Panc1 (cell line): ENCODE measurements around the gene SERPINA4. TPM values are rescaled to one million over a fixed set of nuclear protein-coding genes. Genes with fewer than 3 reads are reported as not detected.

Source experiments
- ATAC-seq: fragments of 200-7000 bp; cut with Tn5 transposase; 2 replicates; pipeline ENCODE4 v1.9.1; 2020; ENCODE audit warnings: mild to moderate bottlenecking, moderate library complexity
- BruUV-seq: library from RNA; stranded (reverse); fragments of 400-500 nt; replicated peaks from 2 replicates; lab custom pipeline; 2021; lab: Mats Ljungman, UMichigan
- CTCF ChIA-PET: fragments of 300-600 bp; sonication (Branson Sonifier 250); formaldehyde crosslinking; loops from one replicate; lab custom pipeline; 2022; ENCODE audit warnings: antibody characterized with exemption; lab: Charles Lee
- POLR2A ChIA-PET: fragments of 300-600 bp; sonication (Branson Sonifier 250); formaldehyde crosslinking; loops from one replicate; lab custom pipeline; 2022; ENCODE audit warnings: antibody characterized with exemption; lab: Charles Lee
- DNase-seq: peaks from one replicate; pipeline ENCODE4 v3.0.0-alpha.2; 2010; ENCODE audit warnings: low read depth, low spot score
- H3K27ac ChIP-seq: 2 replicates; pipeline ENCODE4 v1.5.1; 2011; ENCODE audit warnings: mild to moderate bottlenecking, low read length, inconsistent platforms
- H3K27me3 ChIP-seq: fragments of 200-500 bp; sonication (Bioruptor generic); 2 replicates; pipeline ENCODE4 v1.6.0; 2014; ENCODE audit warnings: low read length, inconsistent platforms; ENCODE audit not compliant: control insufficient read depth, insufficient read depth
- H3K36me3 ChIP-seq: fragments of 200-500 bp; sonication (Bioruptor generic); 2 replicates; pipeline ENCODE4 v1.5.1; 2014; ENCODE audit warnings: inconsistent platforms, mild to moderate bottlenecking, low read length, moderate library complexity; ENCODE audit not compliant: control insufficient read depth, insufficient read depth
- H3K4me1 ChIP-seq: 2 replicates; pipeline ENCODE4 v1.5.1; 2011; ENCODE audit warnings: inconsistent platforms, mild to moderate bottlenecking, low read length, moderate library complexity; ENCODE audit not compliant: control insufficient read depth, insufficient read depth
- H3K4me3 ChIP-seq, 2 experiments: 2 replicates each; pipeline ENCODE4 v1.5.1; 2011 to 2012; ENCODE audit warnings: low read depth in 2 of 2, low read length in 2 of 2, mild to moderate bottlenecking in 2 of 2, inconsistent platforms in 1 of 2, moderate library complexity in 1 of 2
- H3K9me3 ChIP-seq: fragments of 200-500 bp; sonication (Bioruptor generic); 2 replicates; pipeline ENCODE4 v1.5.1; 2014; ENCODE audit warnings: low read depth, mild to moderate bottlenecking, inconsistent platforms, low read length, moderate library complexity; ENCODE audit not compliant: control insufficient read depth, insufficient read depth
- POLR2AphosphoS5 ChIP-seq: IDR thresholded peaks from 2 replicates; pipeline ENCODE4 v1.6.1; 2012; ENCODE audit warnings: mild to moderate bottlenecking, low read depth, low read length, moderate library complexity
- SIN3A ChIP-seq: IDR thresholded peaks from 2 replicates; pipeline ENCODE4 v1.6.1; 2012; ENCODE audit warnings: low read depth, mild to moderate bottlenecking, low read length, moderate library complexity, borderline replicate concordance; ENCODE audit not compliant: insufficient read depth
- TCF7L2 ChIP-seq: IDR thresholded peaks from 2 replicates; pipeline ENCODE4 v1.6.1; 2011; ENCODE audit warnings: mild to moderate bottlenecking, low read depth, low read length, inconsistent platforms
- in situ Hi-C: cut with HindIII; loops from 2 replicates; pipeline ENCODE4 v1.10.0; 2016; ENCODE audit warnings: low sequenced_read_pairs, low pct_unique_long_range_greater_than_20kb
- intact Hi-C: fragments of 100-400 bp; cut with micrococcal nuclease; formaldehyde crosslinking; loops from one replicate; pipeline ENCODE4 v1.10.0; 2022; ENCODE audit not compliant: unreplicated experiment
- total RNA-seq: library from RNA; stranded (reverse); gene quantifications from one replicate; pipeline ENCODE4 v1.2.1, GENCODE V29; 2021; ENCODE audit not compliant: unreplicated experiment
- TF ChIP-seq, protein P1 (sequence below), 2 experiments: IDR thresholded peaks; 2 replicates each; pipeline ENCODE4 v1.6.1; 2011 to 2012; ENCODE audit warnings: low read depth in 2 of 2, control low read depth in 1 of 2, low read length in 1 of 2, mild to moderate bottlenecking in 1 of 2, moderate library complexity in 1 of 2; ENCODE audit not compliant: insufficient read depth in 1 of 2
- TF ChIP-seq, protein P2 (sequence below): fragments of 450-650 bp; IDR thresholded peaks from 2 replicates; pipeline ENCODE4 v1.5.1; 2017; ENCODE audit warnings: mild to moderate bottlenecking

The SERPINA4 gene
- total RNA-seq, 1 experiment from 2014 or later: 0.10 TPM

DNA sequence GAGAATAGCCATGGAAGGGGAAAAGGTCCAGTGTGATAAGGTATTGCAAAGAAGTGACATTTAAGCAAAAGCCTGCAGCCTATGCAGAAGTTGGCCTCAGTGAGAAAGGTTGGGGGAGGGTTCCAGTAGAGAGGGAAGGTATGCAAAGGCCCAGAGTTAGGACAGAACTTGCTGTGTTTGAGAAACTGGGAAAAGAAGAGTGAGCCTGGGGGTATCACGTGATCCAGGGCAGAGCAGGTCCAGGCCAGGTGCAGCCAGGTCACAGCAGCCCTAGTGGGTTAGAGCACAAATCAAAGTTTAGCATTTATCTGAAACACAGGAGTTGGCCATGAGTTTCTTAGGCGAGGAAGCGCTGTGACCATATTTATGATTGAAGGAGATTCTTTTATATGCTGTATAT lies 21.6 kb downstream of the SERPINA4 start:
- ChIA-PET POLR2A (no interaction called here), CTCF (no interaction called here)
- intact Hi-C loops: no loop called here
- H3K36me3 ChIP-seq: no peaks in the 10 kb centered on the region
- no TSS peak for BruUV-seq
- no peaks in the 10 kb centered on the region for H3K4me1 ChIP-seq
- in situ Hi-C loops: no loop called here
- TF ChIP-seq, protein P1, sequence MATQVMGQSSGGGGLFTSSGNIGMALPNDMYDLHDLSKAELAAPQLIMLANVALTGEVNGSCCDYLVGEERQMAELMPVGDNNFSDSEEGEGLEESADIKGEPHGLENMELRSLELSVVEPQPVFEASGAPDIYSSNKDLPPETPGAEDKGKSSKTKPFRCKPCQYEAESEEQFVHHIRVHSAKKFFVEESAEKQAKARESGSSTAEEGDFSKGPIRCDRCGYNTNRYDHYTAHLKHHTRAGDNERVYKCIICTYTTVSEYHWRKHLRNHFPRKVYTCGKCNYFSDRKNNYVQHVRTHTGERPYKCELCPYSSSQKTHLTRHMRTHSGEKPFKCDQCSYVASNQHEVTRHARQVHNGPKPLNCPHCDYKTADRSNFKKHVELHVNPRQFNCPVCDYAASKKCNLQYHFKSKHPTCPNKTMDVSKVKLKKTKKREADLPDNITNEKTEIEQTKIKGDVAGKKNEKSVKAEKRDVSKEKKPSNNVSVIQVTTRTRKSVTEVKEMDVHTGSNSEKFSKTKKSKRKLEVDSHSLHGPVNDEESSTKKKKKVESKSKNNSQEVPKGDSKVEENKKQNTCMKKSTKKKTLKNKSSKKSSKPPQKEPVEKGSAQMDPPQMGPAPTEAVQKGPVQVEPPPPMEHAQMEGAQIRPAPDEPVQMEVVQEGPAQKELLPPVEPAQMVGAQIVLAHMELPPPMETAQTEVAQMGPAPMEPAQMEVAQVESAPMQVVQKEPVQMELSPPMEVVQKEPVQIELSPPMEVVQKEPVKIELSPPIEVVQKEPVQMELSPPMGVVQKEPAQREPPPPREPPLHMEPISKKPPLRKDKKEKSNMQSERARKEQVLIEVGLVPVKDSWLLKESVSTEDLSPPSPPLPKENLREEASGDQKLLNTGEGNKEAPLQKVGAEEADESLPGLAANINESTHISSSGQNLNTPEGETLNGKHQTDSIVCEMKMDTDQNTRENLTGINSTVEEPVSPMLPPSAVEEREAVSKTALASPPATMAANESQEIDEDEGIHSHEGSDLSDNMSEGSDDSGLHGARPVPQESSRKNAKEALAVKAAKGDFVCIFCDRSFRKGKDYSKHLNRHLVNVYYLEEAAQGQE (IDR thresholded peaks at IDR 0.05; ENCODE audit: insufficient read depth in 1 of 2, low read depth in 2 of 2, low read length in 1 of 2): no peak
- TF ChIP-seq SIN3A (no peak), POLR2AphosphoS5 (no peak), TCF7L2 (no peak)
- TF ChIP-seq, protein P2, sequence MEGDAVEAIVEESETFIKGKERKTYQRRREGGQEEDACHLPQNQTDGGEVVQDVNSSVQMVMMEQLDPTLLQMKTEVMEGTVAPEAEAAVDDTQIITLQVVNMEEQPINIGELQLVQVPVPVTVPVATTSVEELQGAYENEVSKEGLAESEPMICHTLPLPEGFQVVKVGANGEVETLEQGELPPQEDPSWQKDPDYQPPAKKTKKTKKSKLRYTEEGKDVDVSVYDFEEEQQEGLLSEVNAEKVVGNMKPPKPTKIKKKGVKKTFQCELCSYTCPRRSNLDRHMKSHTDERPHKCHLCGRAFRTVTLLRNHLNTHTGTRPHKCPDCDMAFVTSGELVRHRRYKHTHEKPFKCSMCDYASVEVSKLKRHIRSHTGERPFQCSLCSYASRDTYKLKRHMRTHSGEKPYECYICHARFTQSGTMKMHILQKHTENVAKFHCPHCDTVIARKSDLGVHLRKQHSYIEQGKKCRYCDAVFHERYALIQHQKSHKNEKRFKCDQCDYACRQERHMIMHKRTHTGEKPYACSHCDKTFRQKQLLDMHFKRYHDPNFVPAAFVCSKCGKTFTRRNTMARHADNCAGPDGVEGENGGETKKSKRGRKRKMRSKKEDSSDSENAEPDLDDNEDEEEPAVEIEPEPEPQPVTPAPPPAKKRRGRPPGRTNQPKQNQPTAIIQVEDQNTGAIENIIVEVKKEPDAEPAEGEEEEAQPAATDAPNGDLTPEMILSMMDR: no peak
- H3K27ac ChIP-seq: no peak overlapping the region
- no peak overlapping the region for H3K4me3 ChIP-seq
- ATAC-seq (no peak), DNase-seq (no peak)
- no peaks in the 10 kb centered on the region for H3K9me3 ChIP-seq
- no peaks in the 10 kb centered on the region for H3K27me3 ChIP-seq

DNA sequence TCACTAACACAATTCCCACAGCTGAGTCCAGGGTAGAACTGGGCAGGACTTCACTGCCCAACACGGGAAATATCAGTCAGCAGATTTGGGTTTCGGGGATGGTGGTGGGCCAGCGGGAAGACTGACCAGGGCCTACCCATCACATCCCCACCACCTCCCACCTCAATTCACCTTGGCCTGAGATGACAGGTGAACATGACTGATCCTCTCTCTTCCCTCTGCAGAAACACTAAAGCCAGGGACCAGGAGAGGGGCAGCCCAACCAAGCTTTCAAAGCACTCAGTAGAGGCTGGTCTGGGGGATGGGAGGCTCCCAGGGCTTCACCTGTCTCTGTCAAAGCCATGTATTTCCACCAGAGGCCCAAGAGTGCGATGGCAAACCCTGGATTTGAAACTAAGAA lies 22.3 kb downstream of the SERPINA4 start:
- no TSS peak for BruUV-seq
- H3K4me3 ChIP-seq: no peak overlapping the region
- no peaks in the 10 kb centered on the region for H3K4me1 ChIP-seq
- H3K27ac ChIP-seq: no peak overlapping the region
- POLR2A ChIA-PET: no interaction called here
- CTCF ChIA-PET: no interaction called here
- intact Hi-C loops: no loop called here
- ATAC-seq: no peak
- H3K27me3 ChIP-seq: no peaks in the 10 kb centered on the region
- in situ Hi-C loops: no loop called here
- TF ChIP-seq POLR2AphosphoS5: no peak
- TF ChIP-seq SIN3A: no peak
- TF ChIP-seq, protein P2: no peak
- TF ChIP-seq, protein P1 (IDR thresholded peaks at IDR 0.05; ENCODE audit: insufficient read depth in 1 of 2, low read depth in 2 of 2, low read length in 1 of 2): no peak
- no peak for TF ChIP-seq TCF7L2
- H3K9me3 ChIP-seq: no peaks in the 10 kb centered on the region
- H3K36me3 ChIP-seq: no peaks in the 10 kb centered on the region
- no peak for DNase-seq
